ENCODE measurements around the gene JAKMIP2.
"Not testable (repeated sequence)": the region's sequence is repeated elsewhere in the genome, so short reads cannot be mapped to it uniquely, and the experiment has no call there.

JAKMIP2 gene

DNA sequence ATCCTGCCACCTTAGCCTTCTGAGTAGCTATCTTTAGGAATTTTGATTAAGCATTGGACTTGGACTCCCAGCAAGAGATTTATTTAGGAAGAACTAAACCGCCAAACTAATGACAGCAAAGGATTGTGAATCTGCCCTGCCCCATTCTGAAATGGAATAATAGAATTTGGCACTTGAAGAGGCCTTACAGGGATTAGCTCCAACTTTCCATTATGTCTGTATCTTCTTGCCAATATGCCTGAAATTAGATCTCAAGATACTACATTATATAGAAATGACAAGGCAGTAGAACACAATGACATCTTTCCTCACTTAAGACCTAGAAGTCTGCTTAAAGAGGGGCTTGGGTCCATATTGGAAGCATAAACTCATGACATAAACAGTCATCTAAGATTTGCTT lies 195.7 kb downstream of the JAKMIP2 start:
- DNase-seq, result no peak

GRCh38 chr5:147586221-147586620 lies 196.3 kb downstream of the JAKMIP2 start:
- DNase-seq, result no peak

- not testable (repeated sequence) for DNase-seq
Observed at GRCh38 chr5:147582272-147582671, 200.3 kb downstream of the JAKMIP2 start.

DNA sequence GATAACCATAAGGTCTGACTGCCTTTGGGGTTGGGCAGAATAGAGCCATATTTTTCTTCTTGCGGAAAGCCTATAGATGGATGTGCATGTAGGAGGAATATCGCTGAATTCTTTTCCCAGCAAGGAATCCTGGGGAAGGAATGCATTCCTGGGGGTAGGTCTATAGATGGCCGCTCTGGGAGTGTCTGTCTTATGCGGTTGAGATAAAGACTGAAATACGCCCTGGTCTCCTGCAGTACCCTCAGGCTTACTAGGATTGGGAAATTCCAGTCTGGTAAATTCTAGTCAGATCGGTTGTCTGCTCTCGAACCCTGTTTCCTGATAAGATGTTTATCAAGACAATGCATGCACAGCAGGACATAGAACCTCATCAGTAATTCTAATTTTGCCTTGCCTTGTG lies 202.1 kb downstream of the JAKMIP2 start:
- not testable (repeated sequence) for DNase-seq

DNA sequence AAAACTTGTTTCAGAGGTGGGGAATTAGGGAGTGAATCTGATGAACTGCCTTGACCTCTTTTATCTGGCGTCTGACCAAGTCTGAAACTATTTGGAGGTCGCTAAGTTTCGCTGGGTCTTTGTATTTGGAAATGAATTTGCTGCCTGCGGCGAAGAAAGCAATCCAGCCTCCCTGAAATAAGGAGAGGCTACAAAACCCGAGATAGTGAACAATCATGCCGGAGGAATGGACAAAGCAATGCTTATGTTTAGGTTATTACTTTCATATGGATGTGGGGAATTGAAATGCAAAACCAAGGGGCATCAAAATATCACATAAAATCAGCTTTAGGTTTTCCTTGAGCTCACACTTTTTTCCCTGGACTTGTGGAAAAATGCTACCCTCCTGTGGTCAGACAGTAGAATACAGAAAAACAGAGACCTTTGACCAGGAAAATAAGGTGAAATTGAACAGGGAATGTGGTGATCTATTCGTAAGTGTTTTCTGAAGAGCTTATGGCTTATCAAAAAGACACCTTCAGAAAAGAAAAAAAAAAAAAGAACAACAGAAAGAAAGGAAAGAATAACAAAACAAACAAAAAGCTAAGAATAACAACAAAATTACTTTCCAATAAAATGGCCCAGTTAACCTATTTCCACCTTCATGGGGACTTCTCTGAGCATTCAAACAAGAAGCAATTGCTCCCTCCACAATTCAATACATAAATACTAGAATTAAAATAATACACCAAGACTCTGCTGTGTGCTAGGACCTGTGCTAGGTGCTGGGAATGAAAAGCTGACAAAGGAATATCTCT lies 204.1 kb downstream of the JAKMIP2 start:
- DNase-seq, result peak; percentile 8 to 67 (median 46)

GRCh38 chr5:147576646-147577535 lies 205.6 kb downstream of the JAKMIP2 start:
- DNase-seq, result peak; percentile 54 to 77 (median 71)

DNA sequence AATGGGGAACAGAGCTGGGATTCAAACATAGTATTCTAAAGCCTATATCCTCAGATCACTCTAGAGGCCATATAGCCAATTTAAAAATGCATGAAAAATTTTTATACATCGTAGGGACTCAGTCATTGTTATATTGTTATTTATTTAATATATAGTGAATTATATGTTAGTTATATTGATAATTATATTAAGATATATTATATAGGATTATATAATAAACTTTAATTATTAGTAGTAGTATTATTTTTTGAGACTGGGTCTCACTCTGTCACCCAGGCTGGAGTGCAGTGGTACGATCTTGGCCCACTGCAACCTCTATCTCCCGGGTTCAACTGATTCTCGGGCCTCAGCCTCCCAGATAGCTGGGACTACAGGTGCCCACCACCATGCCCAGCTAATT lies 206.9 kb downstream of the JAKMIP2 start:
- no peak for DNase-seq

GRCh38 chr5:147573211-147573610 lies 209.3 kb downstream of the JAKMIP2 start:
- no peak for DNase-seq

DNA sequence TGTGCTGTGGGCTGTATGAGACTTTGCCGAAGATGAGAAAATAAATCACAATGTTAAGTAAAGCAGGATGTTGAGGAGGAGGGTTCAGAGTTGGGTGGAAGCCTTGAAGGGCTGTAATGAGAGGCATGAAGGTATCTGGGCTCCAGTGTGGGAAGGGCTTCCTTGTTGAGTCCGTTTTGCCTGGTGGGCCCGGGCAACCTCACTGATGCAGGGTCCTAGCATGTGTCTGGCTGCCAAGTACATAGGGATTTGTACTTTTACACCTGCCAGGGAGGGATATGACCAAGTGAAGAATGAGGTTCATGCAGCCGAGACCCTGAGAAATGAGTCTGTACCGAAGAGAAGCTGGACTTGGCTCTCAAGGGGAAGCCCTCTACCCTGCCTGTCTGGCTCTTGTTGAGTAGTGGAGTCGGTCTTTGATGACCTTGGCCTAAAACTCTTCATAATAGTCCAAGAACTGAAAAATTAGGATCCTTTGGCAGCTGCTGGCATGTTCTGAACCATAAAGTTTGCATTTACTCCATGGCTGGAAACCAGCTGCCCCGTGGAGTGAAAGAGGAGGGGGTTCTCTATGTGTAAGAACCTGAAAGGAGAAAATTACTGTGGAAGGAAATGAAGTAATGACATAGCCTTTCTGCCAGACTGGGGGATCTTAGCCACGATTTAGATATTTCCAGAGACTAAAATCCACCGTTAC lies 213.7 kb downstream of the JAKMIP2 start:
- DNase-seq, result no peak

DNA sequence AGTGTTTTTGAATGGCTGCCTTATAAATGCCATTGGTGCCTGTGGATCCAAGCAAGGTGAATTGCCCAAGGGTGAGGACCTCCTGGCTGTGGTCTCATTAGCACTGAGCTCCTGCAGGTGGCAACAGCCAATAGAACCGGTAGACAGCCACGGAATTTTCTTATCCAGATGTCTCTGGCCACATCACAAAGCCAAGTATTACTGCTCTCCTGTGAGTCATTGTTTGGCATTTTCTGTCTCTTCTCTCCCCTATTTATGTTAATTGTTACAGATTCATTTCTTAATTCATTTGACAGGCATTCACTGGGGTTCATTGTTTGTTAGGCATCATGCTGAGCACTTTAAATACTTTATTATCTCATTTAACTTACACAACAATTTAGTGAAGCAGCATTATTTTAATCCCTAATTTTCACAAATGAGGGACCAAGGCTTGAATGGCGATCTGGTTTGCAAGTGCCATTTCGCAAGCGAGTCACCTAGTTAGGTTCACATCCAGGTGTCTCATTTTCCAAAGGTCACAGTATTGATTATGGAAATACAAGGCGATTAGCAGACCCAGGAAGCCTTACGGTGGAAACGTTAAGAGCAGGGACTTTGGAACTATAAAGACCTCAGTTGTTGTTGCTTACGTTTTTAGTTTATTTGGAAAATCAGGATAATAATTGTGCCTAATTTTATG lies 214.5 kb downstream of the JAKMIP2 start:
- DNase-seq, result no peak

DNA sequence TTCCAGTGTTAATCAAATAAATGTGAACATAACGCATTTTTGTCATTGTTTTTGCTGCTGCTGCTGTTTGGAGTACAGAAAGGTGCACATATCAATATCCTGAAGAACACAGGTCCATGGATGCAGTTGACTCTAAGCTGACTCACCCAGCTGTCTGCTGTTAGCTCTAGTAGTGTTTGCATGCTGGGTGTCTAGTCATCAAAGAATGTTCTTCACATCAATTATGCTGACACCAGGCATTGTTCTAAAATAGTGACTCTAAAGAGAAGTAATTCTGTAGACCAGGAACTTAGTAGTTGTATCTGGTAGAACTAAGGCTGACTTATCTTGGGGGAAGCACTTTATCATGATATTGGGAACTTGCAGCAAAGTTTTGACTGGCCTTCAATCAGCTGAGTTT lies 217.0 kb downstream of the JAKMIP2 start:
- DNase-seq, result peak in 3 of 4 experiments; percentile 15 to 60 (median 51)

DNA sequence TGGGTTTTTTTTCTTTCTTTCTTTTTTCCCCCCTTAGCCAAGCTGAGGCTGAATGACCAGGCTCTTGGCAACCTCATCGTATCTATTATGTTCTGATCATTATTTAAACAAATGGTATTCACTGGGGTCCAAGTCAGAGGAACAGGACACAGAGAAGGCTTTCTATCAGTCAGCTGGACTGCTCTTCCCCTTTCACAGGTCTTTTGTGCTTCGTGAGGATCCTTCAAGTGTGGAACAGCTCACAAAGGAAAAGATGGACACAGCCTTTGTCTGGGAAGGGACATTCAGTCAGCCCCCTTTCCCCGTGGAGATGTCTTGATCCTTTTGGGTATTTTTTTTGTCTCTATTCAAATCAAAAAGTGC lies 218.4 kb downstream of the JAKMIP2 start:
- no peak for DNase-seq

- DNase-seq, result no peak
Observed at GRCh38 chr5:147563466-147564123, 218.9 kb downstream of the JAKMIP2 start.

GRCh38 chr5:147561435-147561834 lies 221.1 kb downstream of the JAKMIP2 start:
- no peak for DNase-seq

GRCh38 chr5:147560718-147561331 lies 221.7 kb downstream of the JAKMIP2 start:
- DNase-seq, result no peak

DNA sequence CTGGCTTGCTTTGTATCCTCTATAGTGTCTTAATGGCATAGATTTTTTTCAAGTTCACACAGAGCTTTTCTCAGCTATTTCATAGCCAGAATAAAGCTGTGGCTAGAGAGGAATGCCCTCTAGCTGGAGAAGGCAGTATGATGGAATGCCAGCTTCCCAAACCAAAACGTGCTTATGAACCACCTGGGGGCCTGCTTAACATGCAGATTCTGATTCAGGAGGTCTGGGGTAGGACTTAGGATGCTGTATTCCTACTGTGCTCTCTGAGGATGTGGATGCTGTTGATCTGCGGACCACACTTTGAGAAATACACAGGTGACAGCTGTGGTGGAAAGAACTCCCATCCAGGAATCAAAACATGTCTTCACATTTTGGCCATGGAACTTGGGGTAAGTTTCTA lies 222.8 kb downstream of the JAKMIP2 start:
- DNase-seq, result no peak

DNA sequence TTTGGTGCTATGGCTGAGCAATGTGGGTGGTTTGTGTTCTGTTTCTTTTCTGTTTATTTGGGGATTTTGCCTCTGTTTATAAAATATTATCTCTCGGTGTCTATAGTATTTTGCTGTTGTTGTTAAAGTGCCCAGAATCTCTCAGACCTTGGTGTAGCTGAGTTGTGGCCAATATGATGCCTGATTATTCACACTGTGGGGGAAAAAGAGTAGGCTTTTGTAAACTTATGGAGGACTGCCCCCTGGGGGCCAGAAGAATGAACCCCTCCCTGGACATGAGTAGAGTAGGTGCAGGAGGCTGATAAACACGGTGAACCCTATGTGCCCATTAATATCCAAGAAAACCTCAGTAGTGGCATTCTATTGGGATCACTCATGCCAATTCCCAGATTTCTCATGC lies 223.7 kb downstream of the JAKMIP2 start:
- peak; percentile 59 to 71 (median 67) for DNase-seq

- DNase-seq, result no peak
Observed at GRCh38 chr5:147557876-147558745, 224.4 kb downstream of the JAKMIP2 start.

- no peak for DNase-seq
Observed at GRCh38 chr5:147555176-147555575, 227.4 kb downstream of the JAKMIP2 start.

DNA sequence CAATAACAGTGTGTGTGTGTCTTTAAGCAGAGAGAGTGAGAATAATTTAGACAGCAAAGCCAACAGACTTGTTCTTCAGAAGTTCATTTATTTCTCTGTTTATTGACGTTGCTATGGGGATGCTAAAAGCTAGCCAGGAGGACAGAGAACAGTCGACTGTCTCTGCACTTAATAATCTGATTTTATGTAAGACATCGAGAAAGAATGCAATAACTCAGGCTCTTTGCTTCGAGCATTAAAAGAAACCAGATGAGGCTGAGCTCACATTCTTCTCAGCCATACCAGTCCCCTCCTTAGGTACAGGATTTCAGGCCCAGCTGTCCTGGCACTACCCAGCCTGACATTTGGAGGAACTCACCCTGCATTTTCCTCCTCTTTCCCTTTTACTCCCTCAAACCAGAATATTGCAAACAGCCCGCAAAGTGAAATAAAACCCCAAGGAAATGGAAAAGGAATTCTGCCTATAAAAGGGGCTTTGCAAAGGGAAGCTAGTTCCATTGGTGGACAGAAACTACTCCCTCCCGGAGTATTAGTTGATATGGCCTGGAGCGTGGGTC lies 228.2 kb downstream of the JAKMIP2 start:
- DNase-seq, result no peak

All from suppressor macrophage (primary cell).